Endothelial cell (in vitro differentiated cells): ENCODE results near the gene VANGL1. TPM values are rescaled to one million over a fixed set of nuclear protein-coding genes. Genes with fewer than 3 reads are reported as not detected.

Source experiments
- DNase-seq: peaks from one replicate; pipeline ENCODE4 v3.0.0; 2021; ENCODE audit warnings: low spot score
- H3K27ac Mint-ChIP-seq: one replicate; pipeline ENCODE4 v1.8.0; 2021; ENCODE audit warnings: mixed read lengths, inconsistent platforms; ENCODE audit not compliant: unreplicated experiment
- H3K27me3 Mint-ChIP-seq: one replicate; pipeline ENCODE4 v1.8.0; 2021; ENCODE audit warnings: mild to moderate bottlenecking, moderate library complexity, mixed read lengths, inconsistent platforms; ENCODE audit not compliant: unreplicated experiment
- H3K36me3 Mint-ChIP-seq: one replicate; pipeline ENCODE4 v1.8.0; 2021; ENCODE audit warnings: mild to moderate bottlenecking, low read depth, mixed read lengths, inconsistent platforms; ENCODE audit not compliant: unreplicated experiment
- H3K4me1 Mint-ChIP-seq: one replicate; pipeline ENCODE4 v1.8.0; 2021; ENCODE audit warnings: mild to moderate bottlenecking, mixed read lengths, inconsistent platforms; ENCODE audit not compliant: unreplicated experiment
- H3K4me3 Mint-ChIP-seq: one replicate; pipeline ENCODE4 v1.8.0; 2021; ENCODE audit warnings: mild to moderate bottlenecking, mixed read lengths, inconsistent platforms; ENCODE audit not compliant: unreplicated experiment
- H3K9me3 Mint-ChIP-seq: one replicate; pipeline ENCODE4 v1.8.0; 2021; ENCODE audit warnings: mixed read lengths, inconsistent platforms; ENCODE audit not compliant: unreplicated experiment
- CTCF ChIP-seq: fragments of 200-600 bp; sonication (generic); IDR thresholded peaks from one replicate; pipeline ENCODE4 v1.5.0; 2021; ENCODE audit warnings: antibody characterized with exemption; ENCODE audit not compliant: unreplicated experiment
- total RNA-seq: library from RNA; stranded (reverse); fragmentation: NEBNext Ultra II Directional; extraction: Animal tissue kit (Norgen Biotek cat#: 25700); gene quantifications from one replicate; pipeline ENCODE4 v1.2.1, GENCODE V29; 2021; ENCODE audit not compliant: unreplicated experiment

The VANGL1 gene
- total RNA-seq, 1 donor from 2014 or later = 14.9 TPM

GRCh38 chr1:115722221-115722620, 80.5 kb downstream of the VANGL1 start:
- Mint-ChIP-seq H3K27me3 (peaks cover 2% of the 10 kb centered on the region), H3K36me3 (no peaks in the 10 kb centered on the region), H3K4me3 (no peak overlapping the region), H3K9me3 (no peaks in the 10 kb centered on the region), H3K4me1 (peaks cover 41% of the 10 kb centered on the region), H3K27ac (no peak overlapping the region)
- TF ChIP-seq CTCF = no peak
- DNase-seq = no peak

GRCh38 chr1:115723756-115724155, 82.0 kb downstream of the VANGL1 start:
- no peak for TF ChIP-seq CTCF
- Mint-ChIP-seq H3K27ac (no peak overlapping the region), H3K4me3 (no peak overlapping the region), H3K36me3 (no peaks in the 10 kb centered on the region), H3K27me3 (no peaks in the 10 kb centered on the region), H3K4me1 (peaks cover 37% of the 10 kb centered on the region), H3K9me3 (no peaks in the 10 kb centered on the region)
- DNase-seq = no peak

- Mint-ChIP-seq H3K4me1 (peaks cover 37% of the 10 kb centered on the region), H3K27ac (peak overlapping the region; percentile 91), H3K36me3 (no peaks in the 10 kb centered on the region), H3K9me3 (no peaks in the 10 kb centered on the region), H3K4me3 (no peak overlapping the region), H3K27me3 (no peaks in the 10 kb centered on the region)
- DNase-seq = no peak
- no peak for TF ChIP-seq CTCF
Measured at GRCh38 chr1:115725600-115725999, 83.8 kb downstream of the VANGL1 start.

- H3K4me1 Mint-ChIP-seq = peaks cover 42% of the 10 kb centered on the region
Measured at GRCh38 chr1:115726161-115726560, 84.4 kb downstream of the VANGL1 start.

GRCh38 chr1:115726570-115726969, 84.8 kb downstream of the VANGL1 start:
- Mint-ChIP-seq H3K9me3 (no peaks in the 10 kb centered on the region), H3K27ac (peak overlapping the region; percentile 91), H3K27me3 (no peaks in the 10 kb centered on the region), H3K4me3 (no peak overlapping the region), H3K4me1 (peaks cover 46% of the 10 kb centered on the region), H3K36me3 (no peaks in the 10 kb centered on the region)
- DNase-seq = no peak
- no peak for TF ChIP-seq CTCF

More at GRCh38 chr1:115726161-115726560, 84.4 kb downstream of the VANGL1 start:
- DNase-seq = no peak
- H3K36me3 Mint-ChIP-seq = no peaks in the 10 kb centered on the region
- peak overlapping the region; percentile 91 for H3K27ac Mint-ChIP-seq
- no peak overlapping the region for H3K4me3 Mint-ChIP-seq
- H3K9me3 Mint-ChIP-seq = no peaks in the 10 kb centered on the region
- no peaks in the 10 kb centered on the region for H3K27me3 Mint-ChIP-seq
- no peak for TF ChIP-seq CTCF
